ENCODE results near the gene FAAP100.

DNA sequence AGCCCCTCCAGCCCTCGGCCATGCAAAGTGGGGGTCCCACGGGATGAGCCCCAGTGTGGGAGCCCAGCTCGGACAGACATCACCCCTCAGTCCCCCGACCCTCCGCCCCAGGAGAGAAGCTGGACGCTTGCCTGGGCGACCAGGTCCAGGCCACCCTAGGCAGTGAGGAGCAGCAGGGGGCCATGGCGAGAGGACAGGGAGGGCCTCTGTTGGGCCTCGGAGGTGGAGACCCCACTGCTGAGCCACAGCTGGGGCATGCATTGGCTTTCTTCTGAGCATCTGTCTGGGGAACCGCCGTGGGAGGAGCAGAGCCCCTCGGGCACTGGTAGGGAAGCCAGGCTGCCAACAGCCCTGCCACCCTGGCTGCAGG is 52.6 kb downstream of the FAAP100 start:
- no peak for TF ChIP-seq YY1 (IDR thresholded peaks at IDR 0.05; ENCODE audit: insufficient read depth, insufficient read length)
- TF ChIP-seq ZNF274 (IDR thresholded peaks at IDR 0.05; ENCODE audit: low read depth, low read length) = no peak
